ENCODE data around the gene CCDC169. TPM values are rescaled to one million over a fixed set of nuclear protein-coding genes. Genes with fewer than 3 reads are reported as not detected.

Gene CCDC169
- total RNA-seq (2.6 and 7.7 TPM in 2 replicates), polyA plus RNA-seq (1.9 and 4.2 TPM in 2 replicates)

DNA sequence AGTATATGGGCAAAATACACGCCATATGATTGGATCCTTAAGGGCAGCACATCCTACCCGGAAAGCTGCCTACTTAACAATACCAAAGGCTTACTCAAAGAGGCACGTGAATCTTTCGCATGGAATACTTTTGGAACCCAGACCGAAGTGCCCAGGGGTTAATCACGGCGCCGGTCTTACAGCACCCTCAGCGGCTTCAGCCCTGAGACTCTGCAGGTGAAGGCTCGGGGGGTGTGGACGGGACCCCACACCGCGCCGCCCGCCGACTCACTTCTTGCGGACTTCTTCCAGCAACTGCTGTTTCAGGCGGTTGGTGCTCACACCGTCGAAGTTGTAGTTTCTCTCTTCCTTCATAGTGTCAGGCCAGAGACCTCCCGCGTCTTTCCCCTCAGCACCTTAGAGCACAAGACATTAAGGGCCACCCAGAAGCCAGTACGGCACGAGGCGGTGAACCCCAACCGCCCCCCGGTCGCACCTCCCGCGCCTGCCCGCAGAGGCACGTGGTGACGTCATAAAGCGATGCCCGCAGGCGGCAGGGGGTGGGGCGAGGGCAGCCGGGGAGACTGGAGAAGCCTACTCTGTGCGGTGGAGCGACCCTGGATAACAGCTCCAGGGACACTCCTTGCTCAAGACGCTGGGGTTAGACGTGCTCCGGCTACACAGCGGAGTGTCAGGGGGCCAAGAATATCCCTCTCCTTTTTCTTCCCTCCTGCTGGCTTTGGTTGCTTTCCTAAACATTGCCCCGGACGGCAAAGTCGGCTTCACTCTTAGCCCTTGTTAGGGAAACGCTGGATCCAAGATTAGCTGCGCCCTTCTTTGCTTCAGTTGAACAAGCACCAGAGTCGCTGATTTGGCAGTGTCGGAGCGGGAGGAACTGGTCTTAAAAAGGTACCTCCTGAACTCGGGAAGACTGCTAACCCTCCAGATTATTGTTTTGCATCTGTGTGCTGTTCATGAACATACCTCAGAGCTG, at the start of gene CCDC169:
TSS of gene CCDC169 (minus strand) at position 449 of the 973 bp plus-strand sequence. CDS start at position 354, 95 bp downstream.
- Histone ChIP-seq H3K9me3 (ENCODE audit: low read depth) (no peaks in the 10 kb centered on the region), H3K9me2 (replicated peaks; ENCODE audit: insufficient read depth) (no peaks in the 10 kb centered on the region), H3K27ac (peak within 1 kb of the TSS; percentile 58), H3K27me3 (no peaks in the 10 kb centered on the region), H3K4me3 (peak within 1 kb of the TSS; percentile 54), H3K79me2 (peaks cover 6% of the 10 kb centered on the region), H3K4me2 (peak within 1 kb of the TSS; percentile 85), H4K20me1 (ENCODE audit: insufficient read depth, poor library complexity, severe bottlenecking) (no peaks in the 10 kb centered on the region), H3K36me3 (replicated peaks; ENCODE audit: insufficient read depth, low read depth) (no peaks in the 10 kb centered on the region), H3K4me1 (ENCODE audit: insufficient read depth) (no peaks in the 10 kb centered on the region), H2AFZ (peak within 1 kb of the TSS; percentile 85)
- DNase-seq (ENCODE audit: low spot score), result peak; percentile 81
- no peak for TF ChIP-seq EZH2phosphoT487 (IDR thresholded peaks at IDR 0.05; ENCODE audit: low read depth, severe bottlenecking, unreplicated experiment)
- no peak for TF ChIP-seq EZH2 (IDR thresholded peaks at IDR 0.05; ENCODE audit: borderline replicate concordance)
- no peak for TF ChIP-seq CTCF (IDR thresholded peaks at IDR 0.05; ENCODE audit: poor library complexity)
- WGBS (ENCODE audit: low lambda C conversion rate, missing lambda C conversion rate), result 13% methylated on average over 49 of the region's 53 CpGs

DNA sequence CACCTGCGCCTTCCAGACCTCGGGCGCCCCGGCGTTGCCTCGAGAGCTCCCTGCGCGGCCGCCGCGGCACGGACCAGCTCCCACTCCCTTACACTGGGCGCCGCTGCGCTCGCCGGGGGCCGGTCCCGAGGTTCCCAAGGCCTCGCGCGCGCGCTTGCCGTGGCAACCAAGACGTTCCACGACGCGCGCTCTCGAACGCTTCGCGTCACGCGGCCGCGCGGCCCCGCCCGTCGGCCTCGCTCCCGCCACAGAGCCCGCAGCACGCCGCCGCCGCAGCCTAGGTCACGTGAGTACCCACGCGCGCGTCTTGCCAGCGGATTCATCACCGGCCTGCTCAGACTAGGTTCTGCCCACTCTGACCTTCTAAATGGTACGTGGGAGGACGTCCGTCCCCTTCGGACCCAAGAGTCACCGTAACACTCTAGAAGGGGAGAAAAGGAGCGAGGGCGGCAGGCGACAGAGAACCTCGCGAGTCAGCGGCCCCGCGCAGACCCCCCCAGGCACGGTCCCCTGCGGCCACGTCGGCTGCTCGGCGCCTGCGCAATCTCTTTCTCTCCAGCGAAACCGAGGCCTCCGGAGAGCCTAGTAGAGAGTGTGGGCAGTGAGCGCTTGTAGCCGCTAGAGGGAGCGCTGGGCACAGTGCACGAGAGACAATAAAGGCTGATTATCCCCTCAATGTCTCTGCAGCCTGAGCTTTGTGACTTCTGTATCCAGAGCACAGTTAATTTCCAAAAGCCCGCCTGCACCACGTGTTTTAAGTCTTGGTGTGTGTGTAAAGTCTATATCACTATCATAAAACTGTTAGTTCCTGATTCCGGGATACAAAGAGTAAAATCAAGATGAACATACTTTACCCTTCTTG, 48.8 kb upstream of the CCDC169 start, which contains the start of gene SPART:
TSS of gene SPART (minus strand) at position 173 of the 862 bp plus-strand sequence. CDS start 10,564 bp downstream, outside the sequence.
- under 1% methylated on average over 68 of the region's 86 CpGs for WGBS (ENCODE audit: low lambda C conversion rate, missing lambda C conversion rate)
- TF ChIP-seq EZH2phosphoT487 (IDR thresholded peaks at IDR 0.05; ENCODE audit: low read depth, severe bottlenecking, unreplicated experiment), result no peak
- no peak for TF ChIP-seq EZH2 (IDR thresholded peaks at IDR 0.05; ENCODE audit: borderline replicate concordance)
- peak; percentile 100 for TF ChIP-seq CTCF (IDR thresholded peaks at IDR 0.05; ENCODE audit: poor library complexity)
- H4K20me1 ChIP-seq (ENCODE audit: insufficient read depth, poor library complexity, severe bottlenecking), result peaks cover 11% of the 10 kb centered on the region
- peak within 1 kb of the TSS; percentile 96 for H2AFZ ChIP-seq
- peak within 1 kb of the TSS; percentile 96 for H3K4me3 ChIP-seq
- no peaks in the 10 kb centered on the region for H3K36me3 ChIP-seq (replicated peaks; ENCODE audit: insufficient read depth, low read depth)
- H3K27ac ChIP-seq, result peak within 1 kb of the TSS; percentile 99
- DNase-seq (ENCODE audit: low spot score), result peak; percentile 96
- H3K9me3 ChIP-seq (ENCODE audit: low read depth), result no peaks in the 10 kb centered on the region
- H3K79me2 ChIP-seq, result peaks cover 45% of the 10 kb centered on the region
- H3K9me2 ChIP-seq (replicated peaks; ENCODE audit: insufficient read depth), result no peaks in the 10 kb centered on the region
- peaks cover 3% of the 10 kb centered on the region for H3K4me1 ChIP-seq (ENCODE audit: insufficient read depth)
- H3K4me2 ChIP-seq, result peak within 1 kb of the TSS; percentile 83
- H3K27me3 ChIP-seq, result no peaks in the 10 kb centered on the region

DNA sequence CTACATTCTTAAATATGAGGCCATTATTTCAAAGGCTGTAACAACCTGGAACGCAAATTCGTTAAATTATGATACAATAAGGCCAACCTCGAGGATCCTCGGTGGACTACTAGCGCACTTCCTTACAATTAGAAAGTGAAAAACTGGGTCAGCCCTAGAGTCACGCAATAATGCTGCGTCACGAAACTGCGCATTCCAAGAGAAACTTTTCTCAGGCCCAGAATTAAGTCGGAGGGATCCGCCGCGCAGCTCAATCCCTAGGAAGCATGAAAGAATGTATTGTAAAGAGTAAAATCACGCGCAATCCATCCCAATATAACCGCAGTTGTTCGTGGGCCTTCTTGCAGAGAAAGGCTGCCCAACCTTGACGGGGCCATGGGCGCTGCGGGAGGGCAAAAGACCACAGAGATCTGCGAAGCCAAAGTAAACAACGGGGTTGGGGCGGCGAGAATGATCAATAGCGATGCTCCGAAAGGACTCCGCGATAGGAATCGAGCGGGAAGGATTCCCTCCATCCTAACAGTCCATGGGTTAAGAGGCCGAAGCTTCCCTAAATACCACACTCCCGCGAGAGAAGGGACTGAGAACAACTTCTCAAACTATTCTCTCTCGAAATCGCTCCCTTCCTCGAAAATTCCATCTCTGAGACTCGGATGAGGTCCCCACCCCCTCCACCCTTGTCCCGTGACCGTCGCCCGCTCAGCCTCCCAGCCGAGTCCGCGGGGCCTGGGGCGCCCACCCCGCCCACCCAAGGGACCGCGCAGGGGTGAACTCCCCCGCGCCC, 48.0 kb upstream of the CCDC169 start:
- H3K36me3 ChIP-seq (replicated peaks; ENCODE audit: insufficient read depth, low read depth), result no peaks in the 10 kb centered on the region
- H3K9me3 ChIP-seq (ENCODE audit: low read depth), result no peaks in the 10 kb centered on the region
- no peaks in the 10 kb centered on the region for H3K9me2 ChIP-seq (replicated peaks; ENCODE audit: insufficient read depth)
- DNase-seq (ENCODE audit: low spot score), result peak; percentile 84
- H4K20me1 ChIP-seq (ENCODE audit: insufficient read depth, poor library complexity, severe bottlenecking), result peaks cover 19% of the 10 kb centered on the region
- H3K79me2 ChIP-seq, result peaks cover 51% of the 10 kb centered on the region
- no peaks in the 10 kb centered on the region for H3K27me3 ChIP-seq
- H3K27ac ChIP-seq, result peak overlapping the region; percentile 99
- peaks cover 3% of the 10 kb centered on the region for H3K4me1 ChIP-seq (ENCODE audit: insufficient read depth)
- H3K4me2 ChIP-seq, result peak overlapping the region; percentile 83
- TF ChIP-seq EZH2 (IDR thresholded peaks at IDR 0.05; ENCODE audit: borderline replicate concordance) (no peak), EZH2phosphoT487 (IDR thresholded peaks at IDR 0.05; ENCODE audit: low read depth, severe bottlenecking, unreplicated experiment) (no peak), CTCF (IDR thresholded peaks at IDR 0.05; ENCODE audit: poor library complexity) (no peak)
- peak overlapping the region; percentile 96 for H3K4me3 ChIP-seq
- 2% methylated on average over 49 of the region's 50 CpGs for WGBS (ENCODE audit: low lambda C conversion rate, missing lambda C conversion rate)
- H2AFZ ChIP-seq, result peak overlapping the region; percentile 96

Data from hepatocyte (in vitro differentiated cells).